A549 (cell line): ENCODE results near the gene PLK1. TPM values are rescaled to one million over a fixed set of nuclear protein-coding genes. Genes with fewer than 3 reads are reported as not detected.
A peak's percentile ranks its signal among the peaks of the same experiment; 100 is the strongest.

Experiments
- ATAC-seq, 2 experiments: fragments of 200-7000 bp in 1 of 2; fragments of >200 bp in 1 of 2; cut with Nextera tagmentation in 1 of 2; cut with Tn5 transposase in 1 of 2; 3 replicates each; pipeline versions ENCODE4 v1.8.0 to v1.9.1; 2018 to 2020; ENCODE audit warnings: mild to moderate bottlenecking in 1 of 2, moderate library complexity in 1 of 2
- CTCF ChIA-PET: fragments of 300-600 bp; sonication (Branson Sonifier 250); formaldehyde crosslinking; extraction: SDS; loops from one replicate; lab custom pipeline; 2021; ENCODE audit warnings: antibody characterized with exemption, inconsistent platforms; lab: Yijun Ruan, JAX
- POLR2A ChIA-PET: fragments of 350-600 bp; formaldehyde crosslinking; extraction: SDS; loops from one replicate; lab custom pipeline; 2021; ENCODE audit warnings: antibody characterized with exemption, inconsistent platforms; lab: Yijun Ruan, JAX
- DNase-seq, 2 experiments: peaks; one replicate each; pipeline versions ENCODE4 v3.0.0 to v3.0.0-alpha.2; 2011 to 2016; ENCODE audit warnings: low read depth in 1 of 2, low spot score in 1 of 2
- FAIRE-seq: peaks from 2 replicates; lab custom pipeline; 2011; peaks lifted over from hg19 to GRCh38; lab: Jason Lieb, UNC
- H3K27ac ChIP-seq, 2 experiments: fragments of >200 bp; sonication (Bioruptor Twin); formaldehyde crosslinking; 3 replicates each; pipeline ENCODE4 v1.5.1; 2016 to 2017
- H3K4me1 ChIP-seq: fragments of >200 bp; sonication (Bioruptor Twin); formaldehyde crosslinking; 3 replicates; pipeline ENCODE4 v1.6.1; 2016
- H3K4me2 ChIP-seq: fragments of >200 bp; sonication (Bioruptor Twin); formaldehyde crosslinking; 3 replicates; pipeline ENCODE4 v1.6.1; 2016
- H3K4me3 ChIP-seq: fragments of >200 bp; sonication (Bioruptor Twin); formaldehyde crosslinking; 3 replicates; pipeline ENCODE4 v1.5.1; 2016
- H3K9me3 ChIP-seq: fragments of >200 bp; sonication (Bioruptor Twin); formaldehyde crosslinking; 3 replicates; pipeline ENCODE4 v1.6.1; 2016
- BHLHE40 ChIP-seq: IDR thresholded peaks from 2 replicates; pipeline ENCODE4 v1.6.1; 2012; ENCODE audit warnings: low read depth, low read length, inconsistent platforms
- CBX2 ChIP-seq: fragments of 200-600 bp; sonication (generic); IDR thresholded peaks from 2 replicates; pipeline ENCODE4 v1.6.1; 2016; ENCODE audit warnings: low read depth, mild to moderate bottlenecking, borderline replicate concordance
- EHF ChIP-seq: fragments of 250-450 bp; sonication (Bioruptor Pico); IDR thresholded peaks from 2 replicates; pipeline ENCODE4 v1.5.0; 2020; ENCODE audit warnings: mild to moderate bottlenecking
- FOSB ChIP-seq: fragments of 250-450 bp; sonication (Bioruptor Pico); IDR thresholded peaks from 2 replicates; pipeline ENCODE4 v1.5.0; 2020; ENCODE audit warnings: mild to moderate bottlenecking, moderate library complexity
- GATA3 ChIP-seq: IDR thresholded peaks from 2 replicates; pipeline ENCODE4 v1.6.1; 2012; ENCODE audit warnings: borderline replicate concordance
- HDAC2 ChIP-seq: fragments of 200-600 bp; sonication (generic); IDR thresholded peaks from 2 replicates; pipeline ENCODE4 v1.6.1; 2016
- HEYL ChIP-seq: fragments of 250-450 bp; sonication (Bioruptor Pico); IDR thresholded peaks from 2 replicates; pipeline ENCODE4 v1.8.0; 2021; ENCODE audit warnings: mild to moderate bottlenecking, moderate library complexity
- HOXB5 ChIP-seq: fragments of 250-450 bp; sonication (Bioruptor Pico); IDR thresholded peaks from 2 replicates; pipeline ENCODE4 v1.5.0; 2020; ENCODE audit warnings: mild to moderate bottlenecking, moderate library complexity
- JUN ChIP-seq, 2 experiments: fragments of >200 bp; sonication (Bioruptor Twin); formaldehyde crosslinking; IDR thresholded peaks; 2 replicates in 1 of 2; 3 replicates in 1 of 2; pipeline ENCODE4 v1.6.1; 2016 to 2017
- KDM5A ChIP-seq: fragments of 200-600 bp; sonication (generic); IDR thresholded peaks from 2 replicates; pipeline ENCODE4 v1.6.1; 2016; ENCODE audit warnings: antibody characterized with exemption, mild to moderate bottlenecking
- MAZ ChIP-seq: fragments of 150-350 bp; IDR thresholded peaks from 2 replicates; pipeline ENCODE4 v1.6.1; 2014; ENCODE audit warnings: antibody characterized with exemption, low read depth, low read length, borderline replicate concordance
- MYC ChIP-seq: IDR thresholded peaks from 2 replicates; pipeline ENCODE4 v1.6.1; 2012; ENCODE audit warnings: mild to moderate bottlenecking, inconsistent platforms, low read length, improper control_type of control experiment, borderline replicate concordance
- PHF8 ChIP-seq: fragments of 200-600 bp; sonication (generic); IDR thresholded peaks from 2 replicates; pipeline ENCODE4 v1.6.1; 2016; ENCODE audit warnings: low read depth, mild to moderate bottlenecking, antibody characterized with exemption, moderate library complexity, borderline replicate concordance
- POLR2A ChIP-seq: IDR thresholded peaks from 2 replicates; pipeline ENCODE4 v1.6.1; 2012; ENCODE audit warnings: mild to moderate bottlenecking, low read length
- POLR2AphosphoS2 ChIP-seq: conservative IDR thresholded peaks from 2 replicates; pipeline ENCODE4 v1.6.1; 2012; ENCODE audit warnings: low read length, improper control_type of control experiment, inconsistent platforms
- RCOR1 ChIP-seq: fragments of 150-350 bp; IDR thresholded peaks from 2 replicates; pipeline ENCODE4 v1.6.1; 2014; ENCODE audit warnings: antibody characterized with exemption, low read length, low read depth
- RFX5 ChIP-seq: fragments of 450-650 bp; IDR thresholded peaks from 2 replicates; pipeline ENCODE4 v1.7.1; 2014; ENCODE audit warnings: antibody characterized with exemption, mild to moderate bottlenecking, moderate library complexity
- SMC3 ChIP-seq: fragments of >200 bp; sonication (Bioruptor Twin); formaldehyde crosslinking; IDR thresholded peaks from 3 replicates; pipeline ENCODE4 v1.6.1; 2018; ENCODE audit warnings: inconsistent platforms
- SREBF2 ChIP-seq: fragments of 450-650 bp; IDR thresholded peaks from 2 replicates; pipeline ENCODE4 v1.6.1; 2014; ENCODE audit warnings: mild to moderate bottlenecking, moderate library complexity
- TP53 ChIP-seq: fragments of 250-450 bp; sonication (Bioruptor Pico); IDR thresholded peaks from 2 replicates; pipeline ENCODE4 v1.5.0; 2021; ENCODE audit warnings: mild to moderate bottlenecking, moderate library complexity
- ZFP36 ChIP-seq: fragments of 450-650 bp; IDR thresholded peaks from 2 replicates; pipeline ENCODE4 v1.6.1; 2014; ENCODE audit warnings: borderline replicate concordance; ENCODE audit not compliant: partially characterized antibody
- ZNF302 ChIP-seq: fragments of 250-450 bp; sonication (Bioruptor Pico); IDR thresholded peaks from 2 replicates; pipeline ENCODE4 v1.9.0; 2021; ENCODE audit warnings: inconsistent platforms, mild to moderate bottlenecking, moderate library complexity
- ZSCAN20 ChIP-seq: fragments of 250-450 bp; sonication (Bioruptor Pico); IDR thresholded peaks from 2 replicates; pipeline ENCODE4 v1.8.0; 2022; ENCODE audit warnings: mild to moderate bottlenecking, moderate library complexity
- WGBS: methylation state at CpG from one replicate; pipeline ENCODE4 v1.1.6; 2017; ENCODE audit errors: missing lambda C conversion rate; 5-methylcytosine and 5-hydroxymethylcytosine counted together
- polyA plus RNA-seq, 4 experiments: library from polyadenylated mRNA; depleted of rRNA in 3 of 4; stranded (reverse); fragments of >200 nt; fragmentation: RNase III in 1 of 4; extraction: RNeasy Plus Mini Kit Qiagen cat#74134 plus additional on column Dnase treatment in 1 of 4; gene quantifications; 2 replicates in 3 of 4; 3 replicates in 1 of 4; pipeline ENCODE4 v1.2.3, GENCODE V29; 2011 to 2017
- TF ChIP-seq, protein P1 (sequence below): IDR thresholded peaks from 2 replicates; pipeline ENCODE4 v1.6.1; 2012
- TF ChIP-seq, protein P2 (sequence below): IDR thresholded peaks from 2 replicates; pipeline ENCODE4 v1.6.1; 2012; ENCODE audit warnings: low read depth, borderline replicate concordance
- TF ChIP-seq, protein P3 (sequence below): fragments of 450-650 bp; IDR thresholded peaks from 2 replicates; pipeline ENCODE4 v1.6.1; 2014; ENCODE audit warnings: antibody characterized with exemption
- TF ChIP-seq, protein P4 (sequence below): fragments of 250-450 bp; sonication (Bioruptor Pico); IDR thresholded peaks from 2 replicates; pipeline ENCODE4 v1.5.0; 2020; ENCODE audit warnings: low read depth, mild to moderate bottlenecking, moderate library complexity
- TF ChIP-seq, protein P5 (sequence below): fragments of >200 bp; sonication (Bioruptor Twin); formaldehyde crosslinking; IDR thresholded peaks from 3 replicates; pipeline ENCODE4 v1.6.1; 2016
- TF ChIP-seq, protein P6 (sequence below): fragments of 150-350 bp; IDR thresholded peaks from 2 replicates; pipeline ENCODE4 v1.6.1; 2014; ENCODE audit warnings: low read depth, mild to moderate bottlenecking, low read length

PLK1 gene
- polyA plus RNA-seq, 2 of the 4 experiments (the other 2 are of a cell fraction) = 71.9 to 114 TPM

DNA sequence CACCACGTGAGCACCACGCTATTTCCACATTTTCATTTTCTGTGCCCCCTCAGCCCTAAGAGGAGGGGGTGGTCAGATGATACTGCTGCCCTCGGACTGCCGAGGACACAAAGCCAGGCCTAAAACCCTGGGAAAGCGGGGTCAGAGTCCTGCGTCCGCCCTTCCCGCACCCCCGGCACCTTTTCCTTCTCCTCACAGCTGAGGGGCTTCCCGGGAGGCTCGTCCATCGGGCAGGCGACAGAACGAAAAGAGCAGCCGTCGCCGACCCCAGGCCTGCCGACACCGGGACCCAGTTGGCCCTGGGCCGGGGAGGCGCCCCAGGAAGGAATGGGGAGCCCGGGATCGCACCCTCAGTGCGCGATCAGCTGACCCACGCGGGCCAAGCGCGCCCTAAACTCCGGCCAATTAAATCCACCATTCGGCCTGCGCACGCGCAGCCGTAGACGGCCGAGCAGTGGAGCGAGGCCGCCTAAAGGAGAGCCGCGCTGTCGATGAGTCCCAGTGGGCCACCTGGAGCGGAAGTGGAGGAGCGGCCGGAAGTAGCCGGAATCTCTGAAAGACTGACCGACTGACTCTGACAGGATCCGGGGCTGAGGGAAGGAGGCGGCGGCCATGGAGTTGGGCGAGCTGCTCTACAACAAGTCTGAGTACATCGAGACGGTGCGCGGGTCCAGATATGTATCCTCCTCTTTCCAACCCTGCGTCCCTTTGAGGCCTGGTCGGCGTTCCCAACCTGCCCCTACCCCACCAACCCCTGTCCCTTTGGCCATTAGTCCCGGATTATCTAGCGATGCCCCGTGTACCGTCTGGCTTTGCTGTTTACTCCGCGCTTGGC, 37.5 kb upstream of the PLK1 start, which contains the start of the genes DCTN5 and PALB2:
TSS of gene DCTN5 (plus strand) at position 536 of the 835 bp plus-strand sequence. CDS start at position 613, 77 bp downstream.
TSS of gene PALB2 (minus strand) at position 380 of the 835 bp plus-strand sequence. CDS start at position 227, 153 bp downstream.
- TF ChIP-seq GATA3 = no peak; the same call in 1 of the 2 replicates
- TF ChIP-seq PHF8 = peak; percentile 74
- TF ChIP-seq HDAC2 = no peak
- TF ChIP-seq, protein P1, sequence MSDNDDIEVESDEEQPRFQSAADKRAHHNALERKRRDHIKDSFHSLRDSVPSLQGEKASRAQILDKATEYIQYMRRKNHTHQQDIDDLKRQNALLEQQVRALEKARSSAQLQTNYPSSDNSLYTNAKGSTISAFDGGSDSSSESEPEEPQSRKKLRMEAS = peak; percentile 92
- peak; percentile 84 for TF ChIP-seq MYC
- TF ChIP-seq SREBF2 = no peak
- TF ChIP-seq, protein P2, sequence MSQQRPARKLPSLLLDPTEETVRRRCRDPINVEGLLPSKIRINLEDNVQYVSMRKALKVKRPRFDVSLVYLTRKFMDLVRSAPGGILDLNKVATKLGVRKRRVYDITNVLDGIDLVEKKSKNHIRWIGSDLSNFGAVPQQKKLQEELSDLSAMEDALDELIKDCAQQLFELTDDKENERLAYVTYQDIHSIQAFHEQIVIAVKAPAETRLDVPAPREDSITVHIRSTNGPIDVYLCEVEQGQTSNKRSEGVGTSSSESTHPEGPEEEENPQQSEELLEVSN = peak; percentile 95
- no peak for TF ChIP-seq MAZ
- TF ChIP-seq ZSCAN20 (CRISPR knock-in tag) = no peak
- peak; percentile 57 for TF ChIP-seq POLR2A
- TF ChIP-seq BHLHE40 = no peak
- TF ChIP-seq, protein P3, sequence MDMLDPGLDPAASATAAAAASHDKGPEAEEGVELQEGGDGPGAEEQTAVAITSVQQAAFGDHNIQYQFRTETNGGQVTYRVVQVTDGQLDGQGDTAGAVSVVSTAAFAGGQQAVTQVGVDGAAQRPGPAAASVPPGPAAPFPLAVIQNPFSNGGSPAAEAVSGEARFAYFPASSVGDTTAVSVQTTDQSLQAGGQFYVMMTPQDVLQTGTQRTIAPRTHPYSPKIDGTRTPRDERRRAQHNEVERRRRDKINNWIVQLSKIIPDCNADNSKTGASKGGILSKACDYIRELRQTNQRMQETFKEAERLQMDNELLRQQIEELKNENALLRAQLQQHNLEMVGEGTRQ = peak; percentile 84
- TF ChIP-seq KDM5A = peak; percentile 80
- TF ChIP-seq, protein P4, sequence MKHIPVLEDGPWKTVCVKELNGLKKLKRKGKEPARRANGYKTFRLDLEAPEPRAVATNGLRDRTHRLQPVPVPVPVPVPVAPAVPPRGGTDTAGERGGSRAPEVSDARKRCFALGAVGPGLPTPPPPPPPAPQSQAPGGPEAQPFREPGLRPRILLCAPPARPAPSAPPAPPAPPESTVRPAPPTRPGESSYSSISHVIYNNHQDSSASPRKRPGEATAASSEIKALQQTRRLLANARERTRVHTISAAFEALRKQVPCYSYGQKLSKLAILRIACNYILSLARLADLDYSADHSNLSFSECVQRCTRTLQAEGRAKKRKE (CRISPR knock-in tag) = no peak
- TF ChIP-seq RCOR1 = no peak
- TF ChIP-seq HOXB5 (CRISPR knock-in tag) = no peak
- peak; percentile 63 to 64; a peak in 3 of 5 replicates for TF ChIP-seq JUN (IDR thresholded peaks at IDR 0.05)
- TF ChIP-seq, protein P5, sequence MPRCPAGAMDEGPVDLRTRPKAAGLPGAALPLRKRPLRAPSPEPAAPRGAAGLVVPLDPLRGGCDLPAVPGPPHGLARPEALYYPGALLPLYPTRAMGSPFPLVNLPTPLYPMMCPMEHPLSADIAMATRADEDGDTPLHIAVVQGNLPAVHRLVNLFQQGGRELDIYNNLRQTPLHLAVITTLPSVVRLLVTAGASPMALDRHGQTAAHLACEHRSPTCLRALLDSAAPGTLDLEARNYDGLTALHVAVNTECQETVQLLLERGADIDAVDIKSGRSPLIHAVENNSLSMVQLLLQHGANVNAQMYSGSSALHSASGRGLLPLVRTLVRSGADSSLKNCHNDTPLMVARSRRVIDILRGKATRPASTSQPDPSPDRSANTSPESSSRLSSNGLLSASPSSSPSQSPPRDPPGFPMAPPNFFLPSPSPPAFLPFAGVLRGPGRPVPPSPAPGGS = peak; percentile 59; the same call in 1 of the 3 replicates
- no peak for TF ChIP-seq RFX5
- peak; percentile 95 for DNase-seq
- peak; percentile 100 for ATAC-seq
- H3K27ac ChIP-seq = peak within 1 kb of the TSS; percentile 79 to 97
- ChIA-PET CTCF (interaction anchor here (0.7 to 1.8 kb wide), 6 partner anchors 8 to 45 kb away, joined by 3 to 8 read pairs (median 3); partner anchors contain the start of gene NDUFAB1), POLR2A (no interaction called here)
- H3K4me2 ChIP-seq = peak within 1 kb of the TSS; percentile 99
- H3K4me1 ChIP-seq = peaks cover 16% of the 10 kb centered on the region; the same call in 2 of the 3 replicates
- H3K9me3 ChIP-seq = no peaks in the 10 kb centered on the region
- no peak for FAIRE-seq
- H3K4me3 ChIP-seq = peak within 1 kb of the TSS; percentile 84
- 2% methylated on average over 56 of the region's 64 CpGs for WGBS

DNA sequence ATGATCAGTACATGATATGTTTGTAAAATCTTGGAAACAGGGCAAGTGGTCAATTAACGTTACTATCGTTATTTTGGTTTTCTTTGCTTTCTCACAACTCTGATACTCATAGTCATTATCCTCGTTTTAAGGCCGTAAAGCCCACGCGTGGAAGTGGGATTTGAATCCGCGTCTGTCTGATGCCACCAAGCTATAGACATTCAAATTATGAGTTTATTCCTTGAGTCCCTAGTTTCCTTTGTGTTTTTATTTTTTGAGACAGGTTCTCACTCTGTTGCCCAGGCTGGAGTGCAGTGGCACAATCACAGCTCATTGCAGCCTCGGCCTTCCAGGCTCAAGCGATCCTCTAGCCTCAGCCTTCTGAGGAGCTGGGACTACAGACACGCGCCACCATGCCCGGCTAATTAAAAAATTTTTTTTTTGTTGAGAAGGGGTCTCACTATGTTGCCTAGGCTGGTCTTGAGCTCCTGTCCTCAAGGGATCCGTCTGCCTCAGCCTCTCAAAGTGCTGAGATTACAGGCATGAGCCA, 36.4 kb upstream of the PLK1 start:
- DNase-seq (no peak), FAIRE-seq (no peak), ATAC-seq (no peak)
- 79% methylated on average over 14 of the region's 14 CpGs for WGBS
- H3K4me2 ChIP-seq = peak overlapping the region; percentile 94
- TF ChIP-seq, protein P6, sequence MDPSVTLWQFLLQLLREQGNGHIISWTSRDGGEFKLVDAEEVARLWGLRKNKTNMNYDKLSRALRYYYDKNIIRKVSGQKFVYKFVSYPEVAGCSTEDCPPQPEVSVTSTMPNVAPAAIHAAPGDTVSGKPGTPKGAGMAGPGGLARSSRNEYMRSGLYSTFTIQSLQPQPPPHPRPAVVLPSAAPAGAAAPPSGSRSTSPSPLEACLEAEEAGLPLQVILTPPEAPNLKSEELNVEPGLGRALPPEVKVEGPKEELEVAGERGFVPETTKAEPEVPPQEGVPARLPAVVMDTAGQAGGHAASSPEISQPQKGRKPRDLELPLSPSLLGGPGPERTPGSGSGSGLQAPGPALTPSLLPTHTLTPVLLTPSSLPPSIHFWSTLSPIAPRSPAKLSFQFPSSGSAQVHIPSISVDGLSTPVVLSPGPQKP = no peak
- TF ChIP-seq CBX2 (no peak), HDAC2 (no peak), ZFP36 (no peak), HOXB5 (CRISPR knock-in tag) (no peak), BHLHE40 (no peak), RCOR1 (no peak), SMC3 (no peak), POLR2AphosphoS2 (no peak), ZNF302 (CRISPR knock-in tag) (no peak), FOSB (CRISPR knock-in tag) (no peak), HEYL (CRISPR knock-in tag) (no peak), SREBF2 (no peak), TP53 (no peak), EHF (CRISPR knock-in tag) (no peak)
- TF ChIP-seq, protein P2 = no peak
- POLR2A ChIA-PET = no interaction called here
- CTCF ChIA-PET = interaction anchor here (1.0 to 1.8 kb wide), 5 partner anchors 17 to 84 kb away, joined by 3 to 8 read pairs (median 3); partner anchors contain the start of gene NDUFAB1
- peak overlapping the region; percentile 84 for H3K4me3 ChIP-seq
- peak overlapping the region; percentile 79 to 97; a peak in 5 of 6 replicates for H3K27ac ChIP-seq
- H3K9me3 ChIP-seq = no peaks in the 10 kb centered on the region
- peaks cover 16% of the 10 kb centered on the region; the same call in 2 of the 3 replicates for H3K4me1 ChIP-seq
